D721Med (cell line): ENCODE results near the gene TAOK1.

Experiments
- DNase-seq: peaks from one replicate; pipeline ENCODE4 v3.0.0; 2011; ENCODE audit warnings: low spot score; ENCODE audit not compliant: insufficient read length
- FAIRE-seq: peaks from 2 replicates; lab custom pipeline; 2011; peaks lifted over from hg19 to GRCh38; lab: Jason Lieb, UNC
- CTCF ChIP-seq: IDR thresholded peaks from 2 replicates; pipeline ENCODE4 v1.5.1; 2012; ENCODE audit warnings: mild to moderate bottlenecking, control low read depth; ENCODE audit not compliant: insufficient read depth; ENCODE audit errors: missing control alignments

The TAOK1 gene

GRCh38 chr17:29504711-29505110, 114.5 kb downstream of the TAOK1 start:
- FAIRE-seq (no peak), DNase-seq (no peak)
- no peak for TF ChIP-seq CTCF

- no peak for DNase-seq
- TF ChIP-seq CTCF: no peak
- FAIRE-seq: no peak
Observed at GRCh38 chr17:29505836-29506235, 115.7 kb downstream of the TAOK1 start.

DNA sequence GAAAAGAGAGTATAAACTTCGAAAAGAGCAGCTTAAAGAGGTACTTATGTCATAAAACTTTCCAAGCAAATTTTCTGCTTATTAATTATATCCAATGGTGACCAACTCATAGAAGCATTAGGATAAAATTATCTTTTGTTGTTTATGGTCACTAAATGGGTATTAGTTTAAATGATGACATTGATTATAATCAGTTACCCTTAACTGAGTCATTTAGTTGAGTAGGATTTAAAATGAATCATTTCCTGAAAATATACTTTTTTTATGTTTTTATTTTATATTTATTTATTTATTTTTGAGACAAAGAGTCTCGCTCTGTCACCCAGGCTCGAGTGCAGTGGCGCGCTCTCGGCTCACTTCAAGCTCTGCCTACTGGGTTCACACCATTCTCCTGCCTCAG, 120.8 kb downstream of the TAOK1 start:
- FAIRE-seq (no peak), DNase-seq (no peak)
- TF ChIP-seq CTCF: no peak

- TF ChIP-seq CTCF: no peak
- no peak for DNase-seq
- no peak for FAIRE-seq
Observed at GRCh38 chr17:29514792-29515191, 124.6 kb downstream of the TAOK1 start.

- FAIRE-seq: no peak
Observed at GRCh38 chr17:29518359-29518758, 128.2 kb downstream of the TAOK1 start.

GRCh38 chr17:29524692-29525091, 134.5 kb downstream of the TAOK1 start:
- no peak for TF ChIP-seq CTCF
- no peak for DNase-seq
- no peak for FAIRE-seq

More at GRCh38 chr17:29518359-29518758, 128.2 kb downstream of the TAOK1 start:
- no peak for DNase-seq
- TF ChIP-seq CTCF: no peak

- TF ChIP-seq CTCF: no peak
- FAIRE-seq (no peak), DNase-seq (no peak)
Observed at GRCh38 chr17:29526322-29526721, 136.2 kb downstream of the TAOK1 start.
